Activated T-helper 1 cell treated with anti-CD3 and anti-CD28 coated beads, Interleukin-12 subunit alpha, Interleukin-12 subunit beta, Interleukin-2, Interleukin-4 antibody, amounts not matched to agents 30 ng/mL and 10 ng/mL and 1 ng/mL, durations not matched to agents 14 hours and 24 hours and 36 hours (primary cell): ENCODE results near the gene CCHCR1. TPM values are rescaled to one million over a fixed set of nuclear protein-coding genes. Genes with fewer than 3 reads are reported as not detected.
"Not testable (repeated sequence)": the region's sequence is repeated elsewhere in the genome, so short reads cannot be mapped to it uniquely, and the experiment has no call there.

Source experiments
- DNase-seq: peaks from one replicate; pipeline ENCODE4 v3.0.0; 2021; ENCODE audit warnings: low spot score
- H3K27ac Mint-ChIP-seq: one replicate; pipeline ENCODE4 v1.8.0; 2021; ENCODE audit warnings: mild to moderate bottlenecking, mixed read lengths
- H3K27me3 Mint-ChIP-seq: one replicate; pipeline ENCODE4 v1.8.0; 2022; ENCODE audit warnings: mild to moderate bottlenecking, moderate library complexity, mixed read lengths; ENCODE audit not compliant: insufficient read depth
- H3K36me3 Mint-ChIP-seq: one replicate; pipeline ENCODE4 v1.8.0; 2021; ENCODE audit warnings: low read depth, mixed read lengths
- H3K4me1 Mint-ChIP-seq: one replicate; pipeline ENCODE4 v1.8.0; 2021; ENCODE audit warnings: low read depth, mixed read lengths
- H3K4me3 Mint-ChIP-seq: one replicate; pipeline ENCODE4 v1.8.0; 2021; ENCODE audit warnings: mild to moderate bottlenecking, moderate library complexity, mixed read lengths
- H3K9me3 Mint-ChIP-seq: one replicate; pipeline ENCODE4 v1.8.0; 2021; ENCODE audit warnings: mixed read lengths
- intact Hi-C: fragments of 100-400 bp; cut with micrococcal nuclease; formaldehyde crosslinking; loops from one replicate; pipeline ENCODE4 v1.15.1; 2024
- total RNA-seq: library from RNA; stranded (reverse); gene quantifications from 2 replicates; pipeline ENCODE4 v1.2.3, GENCODE V29; 2022

The CCHCR1 gene, protein sequence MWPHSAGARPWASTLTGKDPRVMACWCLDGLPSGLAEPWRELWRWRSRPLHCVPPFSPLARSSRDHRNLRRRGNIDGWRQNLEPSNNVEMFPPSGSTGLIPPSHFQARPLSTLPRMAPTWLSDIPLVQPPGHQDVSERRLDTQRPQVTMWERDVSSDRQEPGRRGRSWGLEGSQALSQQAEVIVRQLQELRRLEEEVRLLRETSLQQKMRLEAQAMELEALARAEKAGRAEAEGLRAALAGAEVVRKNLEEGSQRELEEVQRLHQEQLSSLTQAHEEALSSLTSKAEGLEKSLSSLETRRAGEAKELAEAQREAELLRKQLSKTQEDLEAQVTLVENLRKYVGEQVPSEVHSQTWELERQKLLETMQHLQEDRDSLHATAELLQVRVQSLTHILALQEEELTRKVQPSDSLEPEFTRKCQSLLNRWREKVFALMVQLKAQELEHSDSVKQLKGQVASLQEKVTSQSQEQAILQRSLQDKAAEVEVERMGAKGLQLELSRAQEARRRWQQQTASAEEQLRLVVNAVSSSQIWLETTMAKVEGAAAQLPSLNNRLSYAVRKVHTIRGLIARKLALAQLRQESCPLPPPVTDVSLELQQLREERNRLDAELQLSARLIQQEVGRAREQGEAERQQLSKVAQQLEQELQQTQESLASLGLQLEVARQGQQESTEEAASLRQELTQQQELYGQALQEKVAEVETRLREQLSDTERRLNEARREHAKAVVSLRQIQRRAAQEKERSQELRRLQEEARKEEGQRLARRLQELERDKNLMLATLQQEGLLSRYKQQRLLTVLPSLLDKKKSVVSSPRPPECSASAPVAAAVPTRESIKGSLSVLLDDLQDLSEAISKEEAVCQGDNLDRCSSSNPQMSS
- total RNA-seq, result 50.9 and 51.3 TPM in 2 replicates

DNA sequence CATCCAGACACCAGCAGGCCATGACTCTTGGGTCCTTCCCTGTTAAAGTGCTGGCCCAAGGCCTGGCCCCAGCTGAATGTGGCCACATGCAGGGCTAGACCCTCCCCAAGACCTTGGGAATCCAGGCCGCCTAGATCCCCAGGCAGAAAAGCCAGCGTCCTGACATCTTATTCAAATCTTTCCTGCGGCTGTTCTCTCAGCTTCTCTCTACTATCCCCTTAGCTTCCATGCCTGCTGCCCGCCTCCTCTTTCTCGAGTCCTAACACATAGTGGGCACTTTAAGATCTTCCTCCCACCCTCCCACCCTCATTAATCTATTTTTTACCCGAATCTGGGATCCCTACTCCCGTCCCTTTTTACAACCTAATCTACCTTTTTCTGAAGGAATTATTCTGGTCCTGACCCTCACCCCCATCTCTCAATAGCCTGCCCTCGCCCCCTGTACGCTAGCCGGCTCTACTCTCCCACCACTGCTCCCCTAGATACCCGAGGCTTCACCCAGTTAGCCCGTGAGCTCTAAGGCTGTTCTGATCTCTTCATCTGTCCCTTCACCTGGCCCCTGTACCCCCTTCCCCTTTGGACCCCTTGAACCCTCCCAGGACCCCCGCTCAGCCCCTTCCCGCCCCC is at the start of gene CCHCR1:
Gene CCHCR1 (minus strand): TSS at position 290 of the 627 bp plus-strand sequence. CDS start 202 bp downstream, at position 88.
- peaks cover 24% of the 10 kb centered on the region for H3K4me1 Mint-ChIP-seq
- intact Hi-C loops, result loop anchor here (1.0 to 5.0 kb wide), 17 partner anchors 20 to 1038 kb away; partner anchors contain the start of genes ABCF1, BAG6, DDX39B and GNL1
- DNase-seq, result no peak
- no peaks in the 10 kb centered on the region for H3K27me3 Mint-ChIP-seq
- peak within 1 kb of the TSS; percentile 82 for H3K4me3 Mint-ChIP-seq
- no peaks in the 10 kb centered on the region for H3K9me3 Mint-ChIP-seq
- peaks cover 30% of the 10 kb centered on the region for H3K36me3 Mint-ChIP-seq
- peak within 1 kb of the TSS; percentile 75 for H3K27ac Mint-ChIP-seq

DNA sequence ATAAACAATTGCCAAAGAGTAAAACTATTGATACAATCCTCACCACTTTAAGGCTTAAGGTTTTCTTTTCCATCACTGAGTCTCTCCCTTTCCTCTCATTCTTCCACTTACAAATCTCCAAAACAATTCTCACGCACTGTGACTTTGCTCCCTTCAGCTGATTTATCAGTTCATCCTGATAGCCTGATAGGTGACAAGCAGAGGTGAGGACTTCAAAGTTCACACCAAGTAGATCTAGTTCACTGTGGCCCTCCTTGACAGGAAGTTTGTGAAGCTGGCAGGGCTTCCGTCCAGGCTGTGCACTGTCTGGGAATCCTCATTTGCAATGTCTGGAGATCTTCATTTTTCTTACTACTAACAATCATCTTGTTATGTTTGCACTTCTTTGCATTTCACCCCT is 48.0 kb upstream of the CCHCR1 start:
- H3K4me1 Mint-ChIP-seq, result peaks cover 36% of the 10 kb centered on the region
- peak overlapping the region; percentile 71 for H3K4me3 Mint-ChIP-seq
- H3K9me3 Mint-ChIP-seq, result no peaks in the 10 kb centered on the region
- H3K27ac Mint-ChIP-seq, result peak overlapping the region; percentile 45
- H3K27me3 Mint-ChIP-seq, result no peaks in the 10 kb centered on the region
- H3K36me3 Mint-ChIP-seq, result peaks cover 11% of the 10 kb centered on the region
- intact Hi-C loops, result no loop called here
- no peak for DNase-seq

DNA sequence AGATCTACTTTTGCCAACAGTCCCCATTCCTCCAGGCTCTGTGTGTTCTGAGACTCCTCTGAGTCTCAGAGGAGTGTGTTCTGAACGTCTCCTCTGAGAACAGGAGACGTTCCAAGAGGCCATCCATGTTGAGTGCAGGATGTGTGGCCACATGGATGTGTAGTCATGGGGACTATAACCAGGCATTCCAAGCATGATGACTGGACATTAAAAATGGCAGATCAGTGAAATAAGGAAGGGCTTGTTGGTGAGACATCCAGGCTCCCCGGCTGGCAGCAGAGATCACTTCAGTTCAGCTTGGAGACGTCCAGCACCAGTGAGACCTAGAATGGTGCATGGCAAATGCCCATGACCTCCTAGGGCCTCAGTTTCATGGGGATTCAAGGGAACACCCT is 47.1 kb upstream of the CCHCR1 start:
- intact Hi-C loops, result loop anchor here (1.0 to 5.0 kb wide), 5 partner anchors 46 to 1137 kb away; partner anchors contain the start of genes FLOT1, PPP1R11, TCF19 and TRIM39
- no peaks in the 10 kb centered on the region for H3K9me3 Mint-ChIP-seq
- DNase-seq, result no peak
- peaks cover 11% of the 10 kb centered on the region for H3K36me3 Mint-ChIP-seq
- no peaks in the 10 kb centered on the region for H3K27me3 Mint-ChIP-seq
- peaks cover 42% of the 10 kb centered on the region for H3K4me1 Mint-ChIP-seq
- H3K27ac Mint-ChIP-seq, result peak overlapping the region; percentile 95
- peak overlapping the region; percentile 90 for H3K4me3 Mint-ChIP-seq

DNA sequence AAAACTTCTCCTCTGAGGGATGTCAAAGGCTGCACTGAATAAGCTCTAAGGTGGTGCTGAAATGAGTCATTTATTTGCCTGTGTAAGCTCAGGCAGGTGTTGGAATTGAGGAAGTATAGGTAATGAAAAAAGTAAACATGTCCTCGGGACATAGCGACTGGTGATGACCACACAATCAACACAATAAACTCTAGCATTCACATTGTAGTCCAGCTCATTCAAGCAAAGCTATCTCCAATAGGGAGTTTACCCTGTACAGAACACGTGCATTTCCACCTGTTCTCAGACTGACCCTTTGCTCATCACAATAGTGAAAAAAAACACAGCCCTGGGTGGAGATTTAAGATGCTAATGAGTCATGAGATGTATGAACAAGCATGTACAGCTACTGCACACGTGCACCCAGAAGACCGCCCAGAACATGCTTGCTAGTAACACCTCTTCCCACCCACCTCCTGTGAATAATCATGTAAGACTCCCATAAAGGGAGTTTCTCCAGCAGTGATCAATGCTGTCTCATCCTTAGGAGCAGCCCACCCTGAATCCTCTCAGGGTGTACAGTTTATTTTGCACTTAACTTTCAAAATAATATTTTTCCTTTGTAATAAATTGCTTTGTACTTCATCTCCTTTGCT is 45.9 kb upstream of the CCHCR1 start:
- Mint-ChIP-seq H3K36me3 (peaks cover 13% of the 10 kb centered on the region), H3K27me3 (no peaks in the 10 kb centered on the region), H3K4me3 (peak overlapping the region; percentile 90), H3K4me1 (peaks cover 54% of the 10 kb centered on the region), H3K9me3 (peaks cover 3% of the 10 kb centered on the region), H3K27ac (peak overlapping the region; percentile 95)
- intact Hi-C loops, result loop anchor here (1.0 to 5.0 kb wide), 4 partner anchors 154 to 1136 kb away; partner anchors contain the start of genes HLA-B, PPP1R11, PRRC2A and TRIM39
- DNase-seq, result peak; percentile 54

DNA sequence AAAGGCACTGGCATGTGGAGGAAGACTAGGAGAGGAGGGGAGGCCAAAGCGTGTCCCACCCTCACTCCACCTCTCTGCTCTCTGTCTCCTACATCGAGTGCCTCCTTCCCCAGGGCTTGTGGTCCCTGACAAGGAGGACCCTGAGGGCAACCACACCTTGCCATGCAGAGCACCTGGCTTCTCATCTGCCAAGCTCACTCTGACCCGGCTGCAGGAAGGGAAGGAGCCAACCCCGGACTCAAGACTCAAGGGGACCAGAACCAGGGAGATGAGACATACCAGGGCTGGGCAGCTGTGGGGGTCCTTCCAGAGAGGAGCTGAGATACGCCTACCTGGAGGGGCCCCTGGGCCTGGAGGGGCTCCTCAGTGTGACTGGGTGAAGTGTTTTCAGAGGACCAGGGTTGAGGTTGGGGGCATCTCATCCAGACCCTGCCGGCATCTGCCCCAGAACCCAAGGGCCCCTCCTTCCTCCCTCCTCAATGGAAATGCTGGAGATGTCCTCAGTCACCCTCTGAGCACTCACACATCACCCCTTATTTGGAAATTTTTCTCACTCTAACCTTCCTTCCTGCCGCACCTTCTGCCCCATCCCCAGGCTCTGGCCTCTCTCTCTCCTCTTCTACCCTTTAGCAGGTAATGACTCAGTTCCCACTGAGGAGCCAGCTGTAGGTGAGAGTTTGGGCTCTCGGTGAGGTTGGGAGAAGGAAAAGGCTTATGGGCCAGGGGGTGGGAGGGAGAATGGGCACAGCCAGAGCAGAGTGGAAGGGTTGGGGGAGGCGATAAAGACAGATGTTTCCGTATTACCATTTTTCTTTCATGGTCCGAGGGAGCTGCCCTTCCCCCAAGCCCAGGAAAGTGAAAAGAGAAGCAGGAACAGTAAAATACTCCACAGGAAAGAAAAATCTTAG is 44.9 kb upstream of the CCHCR1 start:
- Mint-ChIP-seq H3K9me3 (peaks cover 3% of the 10 kb centered on the region), H3K4me3 (peak overlapping the region; percentile 90), H3K27ac (peak overlapping the region; percentile 95), H3K4me1 (peaks cover 60% of the 10 kb centered on the region), H3K27me3 (no peaks in the 10 kb centered on the region), H3K36me3 (peaks cover 15% of the 10 kb centered on the region)
- intact Hi-C loops, result loop anchor here (1.0 to 5.0 kb wide), 4 partner anchors 155 to 1135 kb away; partner anchors contain the start of genes HLA-B, PPP1R11, PRRC2A and TRIM39
- DNase-seq, result no peak

DNA sequence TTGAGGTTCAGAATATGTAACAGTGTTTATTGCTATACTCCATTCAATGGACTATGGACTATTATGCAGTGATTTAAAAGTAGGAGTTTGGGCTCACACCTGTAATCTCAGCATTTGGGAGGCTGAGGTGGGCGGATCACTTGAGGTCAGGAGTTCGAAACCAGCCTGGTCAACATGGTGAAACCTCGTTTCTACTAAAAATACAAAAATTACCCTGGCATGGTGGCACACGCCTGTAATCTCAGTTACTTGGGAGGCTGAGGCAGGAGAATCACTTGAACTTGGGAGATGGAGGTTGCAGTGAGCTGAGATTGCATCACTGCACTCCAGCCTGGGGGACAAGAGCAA is 41.5 kb upstream of the CCHCR1 start:
- DNase-seq, H3K9me3 Mint-ChIP-seq, H3K27me3 Mint-ChIP-seq: not testable (repeated sequence)
- intact Hi-C loops, result loop anchor here (5.0 to 10.0 kb wide), 3 partner anchors 378 to 484 kb away; partner anchors contain the start of genes MDC1 and TNF
- peaks cover 63% of the 10 kb centered on the region for H3K4me1 Mint-ChIP-seq
- peak overlapping the region; percentile 98 for H3K4me3 Mint-ChIP-seq
- peaks cover 12% of the 10 kb centered on the region for H3K36me3 Mint-ChIP-seq
- H3K27ac Mint-ChIP-seq, result peak overlapping the region; percentile 91

DNA sequence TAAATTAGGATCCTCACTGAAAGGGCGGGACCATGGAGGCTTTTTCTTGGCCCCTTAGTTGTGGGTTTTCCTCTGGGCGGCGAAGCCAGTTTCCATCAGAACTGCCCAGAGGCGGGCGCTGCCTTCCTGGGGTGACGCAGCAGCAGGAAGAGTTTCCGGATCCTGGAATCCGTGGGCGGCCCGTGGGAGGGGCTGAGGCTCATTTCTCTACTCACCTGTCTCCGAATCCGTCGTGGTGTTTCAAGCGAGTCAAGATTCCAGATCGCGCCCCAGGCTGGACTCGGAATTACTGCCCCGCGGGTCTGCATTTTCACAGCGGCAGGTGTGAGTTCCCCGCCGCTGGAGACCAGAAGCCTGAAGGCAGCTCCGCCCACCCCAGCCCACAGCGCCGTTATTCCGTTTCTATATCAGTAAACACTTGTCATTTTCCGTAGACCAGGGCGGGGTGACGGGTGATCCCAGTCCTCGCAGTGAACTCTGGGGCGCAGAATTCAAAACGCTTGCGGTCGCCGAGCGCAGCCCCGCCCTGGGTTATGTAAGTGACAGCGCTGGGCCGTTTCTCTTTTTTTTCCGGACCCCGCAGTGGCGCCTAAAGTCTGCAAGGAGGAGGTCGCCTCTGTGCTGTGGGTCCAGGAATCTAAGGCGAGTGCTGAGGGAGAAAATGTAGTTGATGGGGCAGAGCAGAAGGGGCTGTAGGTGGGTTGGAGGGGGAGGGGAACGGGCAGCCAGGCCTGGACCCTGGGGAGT is 40.1 kb upstream of the CCHCR1 start:
- intact Hi-C loops, result loop anchor here (1.0 to 10.0 kb wide), 13 partner anchors 39 to 581 kb away; partner anchors contain the start of genes HLA-B, HLA-C, MDC1 and MICB
- DNase-seq, result peak; percentile 92
- peaks cover 12% of the 10 kb centered on the region for H3K36me3 Mint-ChIP-seq
- peak overlapping the region; percentile 99 for H3K27ac Mint-ChIP-seq
- H3K9me3 Mint-ChIP-seq, result peaks cover 3% of the 10 kb centered on the region
- H3K27me3 Mint-ChIP-seq, result no peaks in the 10 kb centered on the region
- peak overlapping the region; percentile 98 for H3K4me3 Mint-ChIP-seq
- H3K4me1 Mint-ChIP-seq, result peaks cover 53% of the 10 kb centered on the region

DNA sequence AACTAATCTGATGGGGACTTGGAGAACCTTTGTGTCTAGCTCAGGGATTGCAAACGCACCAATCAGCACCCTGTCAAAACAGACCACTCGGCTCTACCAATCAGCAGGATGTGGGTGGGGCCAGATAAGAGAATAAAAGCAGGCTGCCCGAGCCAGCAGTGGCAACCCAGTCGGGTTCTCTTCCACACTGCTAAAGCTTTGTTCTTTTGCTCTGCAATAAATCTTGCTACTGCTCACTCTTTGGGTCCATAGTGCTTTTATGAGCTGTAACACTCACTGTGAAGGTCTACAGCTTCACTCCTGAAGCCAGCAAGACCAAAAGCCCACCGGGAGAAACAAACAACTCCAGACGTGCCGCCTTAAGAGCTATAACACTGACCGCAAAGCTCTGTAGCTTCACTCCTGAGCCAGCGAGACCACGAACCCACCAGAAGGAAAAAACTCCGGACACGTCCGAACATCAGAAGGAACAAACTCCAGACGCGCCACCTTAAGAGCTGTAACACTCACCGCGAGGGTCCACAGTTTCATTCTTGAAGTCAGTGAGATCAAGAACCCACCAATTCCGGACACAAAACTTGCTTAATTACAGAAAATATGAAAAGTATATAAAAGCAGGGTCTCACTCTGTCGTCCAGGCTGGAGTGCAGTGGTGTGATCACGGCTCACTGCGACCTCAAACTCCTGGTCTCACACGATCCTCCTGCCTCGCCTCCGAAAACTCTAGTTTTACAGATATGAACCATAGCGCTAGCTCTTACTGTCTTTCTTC is 38.8 kb upstream of the CCHCR1 start:
- Mint-ChIP-seq H3K27ac (peak overlapping the region; percentile 99), H3K4me3 (peak overlapping the region; percentile 98), H3K36me3 (peaks cover 11% of the 10 kb centered on the region), H3K4me1 (peaks cover 42% of the 10 kb centered on the region)
- H3K27me3 Mint-ChIP-seq, DNase-seq, H3K9me3 Mint-ChIP-seq: not testable (repeated sequence)
- intact Hi-C loops, result loop anchor here (1.0 to 10.0 kb wide), 13 partner anchors 38 to 580 kb away; partner anchors contain the start of genes HLA-B, HLA-C, MDC1 and MICB

DNA sequence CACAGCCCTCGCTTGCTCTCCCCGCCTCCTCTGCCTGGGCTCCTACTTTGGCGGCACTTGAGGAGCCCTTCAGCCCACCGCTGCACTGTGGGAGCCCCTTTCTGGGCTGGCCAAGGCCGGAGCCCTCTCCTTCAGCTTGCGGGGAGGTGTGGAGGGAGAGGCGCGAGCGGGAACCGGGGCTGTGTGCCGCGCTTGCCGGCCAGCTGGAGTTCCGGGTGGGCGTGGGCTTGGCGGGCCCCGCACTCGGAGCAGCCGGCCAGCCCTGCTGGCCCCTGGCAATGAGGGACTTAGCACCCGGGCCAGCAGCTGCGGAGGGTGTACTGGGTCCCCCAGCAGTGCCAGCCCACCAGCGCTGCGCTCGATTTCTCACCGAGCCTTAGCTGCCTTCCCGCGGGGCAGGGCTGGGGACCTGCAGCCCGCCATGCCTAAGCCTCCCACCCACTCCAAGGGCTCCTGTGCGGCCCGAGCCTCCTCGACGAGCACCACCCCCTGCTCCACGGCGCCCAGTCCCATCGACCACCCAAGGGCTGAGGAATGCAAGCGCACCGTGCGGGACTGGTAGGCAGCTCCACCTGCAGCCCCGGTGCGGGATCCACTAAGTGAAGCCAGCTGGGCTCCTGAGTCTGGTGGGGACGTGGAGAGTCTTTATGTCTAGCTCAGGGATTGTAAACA is 37.8 kb upstream of the CCHCR1 start:
- not testable (repeated sequence) for H3K9me3 Mint-ChIP-seq, H3K36me3 Mint-ChIP-seq, H3K27me3 Mint-ChIP-seq, DNase-seq, H3K4me3 Mint-ChIP-seq, H3K27ac Mint-ChIP-seq
- intact Hi-C loops, result loop anchor here (5.0 to 10.0 kb wide), 3 partner anchors 382 to 481 kb away; partner anchors contain the start of genes MDC1 and TNF
- peaks cover 42% of the 10 kb centered on the region for H3K4me1 Mint-ChIP-seq
